Duodenal mucosa (tissue), 2 donors: Measurements from ENCODE around the gene CTAG2.
"Not testable (repeated sequence)": the region's sequence is repeated elsewhere in the genome, so short reads cannot be mapped to it uniquely, and the experiment has no call there.

Experiments used
- H3K27ac ChIP-seq: one replicate; pipeline ENCODE4 v1.7.0; 2013; ENCODE audit warnings: low read depth, low read length
- H3K27me3 ChIP-seq, 2 donors: one replicate each; pipeline ENCODE4 v1.7.0; 2013; ENCODE audit warnings: low read length in 2 of 2, control low read depth in 1 of 2; ENCODE audit not compliant: insufficient read depth in 2 of 2, control insufficient read depth in 1 of 2
- H3K36me3 ChIP-seq, 2 donors: one replicate each; pipeline ENCODE4 v1.7.0; 2013; ENCODE audit warnings: low read length in 2 of 2, control low read depth in 1 of 2; ENCODE audit not compliant: insufficient read depth in 2 of 2, control insufficient read depth in 1 of 2
- H3K4me1 ChIP-seq, 2 donors: one replicate each; pipeline ENCODE4 v1.7.0; 2013; ENCODE audit warnings: low read length in 2 of 2, control low read depth in 1 of 2; ENCODE audit not compliant: insufficient read depth in 2 of 2, control insufficient read depth in 1 of 2
- H3K4me3 ChIP-seq, 2 donors: one replicate each; pipeline ENCODE4 v1.7.0; 2013; ENCODE audit warnings: low read length in 2 of 2, low read depth in 1 of 2
- H3K9ac ChIP-seq, 2 donors: one replicate each; pipeline ENCODE4 v1.7.0; 2013; ENCODE audit warnings: low read length in 2 of 2, low read depth in 1 of 2
- H3K9me3 ChIP-seq, 2 donors: one replicate each; pipeline ENCODE4 v1.7.0; 2013; ENCODE audit warnings: low read length in 2 of 2, control low read depth in 1 of 2; ENCODE audit not compliant: control insufficient read depth in 1 of 2

The CTAG2 gene

GRCh38 chrX:154653413-154653812, at the start of gene CTAG2:
Gene CTAG2 (minus strand): TSS chrX:154653579. CDS start chrX:154653515, 64 bp downstream.
- not testable (repeated sequence) for H3K27ac ChIP-seq, H3K27me3 ChIP-seq, H3K9me3 ChIP-seq, H3K36me3 ChIP-seq, H3K4me1 ChIP-seq, H3K4me3 ChIP-seq, H3K9ac ChIP-seq

- Histone ChIP-seq H3K4me1 (no peaks in the 10 kb centered on the region), H3K27ac (no peak overlapping the region), H3K9me3 (no peaks in the 10 kb centered on the region), H3K27me3 (no peaks in the 10 kb centered on the region), H3K9ac (no peak overlapping the region), H3K36me3 (peaks cover 0 to 14% of the 10 kb centered on the region in 2 donors), H3K4me3 (no peak overlapping the region)
Measured at GRCh38 chrX:154698630-154699248, 45.4 kb upstream of the CTAG2 start.

GRCh38 chrX:154696676-154697045, 43.3 kb upstream of the CTAG2 start:
- H3K9me3 ChIP-seq = no peaks in the 10 kb centered on the region
- H3K9ac ChIP-seq = no peak overlapping the region
- no peaks in the 10 kb centered on the region for H3K27me3 ChIP-seq
- H3K4me3 ChIP-seq = no peak overlapping the region
- H3K4me1 ChIP-seq = no peaks in the 10 kb centered on the region
- H3K27ac ChIP-seq = no peak overlapping the region
- H3K36me3 ChIP-seq = peaks cover 0 to 14% of the 10 kb centered on the region in 2 donors

GRCh38 chrX:154695911-154696675, 42.7 kb upstream of the CTAG2 start:
- H3K36me3 ChIP-seq = peaks cover 0 to 14% of the 10 kb centered on the region in 2 donors

DNA sequence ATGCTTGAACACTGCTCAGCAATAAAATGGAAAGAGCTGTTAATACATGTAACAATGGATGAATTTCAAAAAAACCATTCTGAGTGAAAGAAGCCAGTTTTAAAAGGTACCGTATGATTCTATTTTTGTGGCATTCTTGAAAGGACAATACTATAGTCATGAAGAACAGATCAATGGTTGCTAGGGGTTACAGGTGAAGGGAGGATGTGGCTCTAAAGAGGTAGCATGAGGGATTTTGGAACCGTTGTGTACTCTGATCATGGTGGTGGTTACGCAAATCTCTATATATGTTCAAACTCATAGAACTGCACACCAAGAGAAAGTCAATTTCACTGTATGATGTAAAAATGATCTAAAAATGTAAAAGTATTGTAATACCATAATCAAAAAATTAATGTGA, 40.0 kb upstream of the CTAG2 start:
- no peaks in the 10 kb centered on the region for H3K4me1 ChIP-seq
- H3K36me3 ChIP-seq = peaks cover 0 to 7% of the 10 kb centered on the region in 2 donors
- H3K4me3 ChIP-seq = no peak overlapping the region
- H3K9me3 ChIP-seq = no peaks in the 10 kb centered on the region
- H3K27ac ChIP-seq = no peak overlapping the region
- no peaks in the 10 kb centered on the region for H3K27me3 ChIP-seq
- H3K9ac ChIP-seq = no peak overlapping the region

More at GRCh38 chrX:154695911-154696675, 42.7 kb upstream of the CTAG2 start:
- no peaks in the 10 kb centered on the region for H3K9me3 ChIP-seq
- H3K9ac ChIP-seq = no peak overlapping the region
- H3K27me3 ChIP-seq = no peaks in the 10 kb centered on the region
- H3K4me1 ChIP-seq = no peaks in the 10 kb centered on the region
- H3K27ac ChIP-seq = no peak overlapping the region
- H3K4me3 ChIP-seq = no peak overlapping the region

GRCh38 chrX:154690438-154690837, 37.1 kb upstream of the CTAG2 start:
- not testable (repeated sequence) for H3K9ac ChIP-seq

GRCh38 chrX:154672084-154672483, 18.7 kb upstream of the CTAG2 start:
- not testable (repeated sequence) for H3K4me3 ChIP-seq, H3K9me3 ChIP-seq, H3K27me3 ChIP-seq

More at GRCh38 chrX:154690438-154690837, 37.1 kb upstream of the CTAG2 start:
- not testable (repeated sequence) for H3K4me3 ChIP-seq, H3K27me3 ChIP-seq, H3K4me1 ChIP-seq, H3K9me3 ChIP-seq, H3K36me3 ChIP-seq, H3K27ac ChIP-seq

GRCh38 chrX:154670848-154671247, 17.5 kb upstream of the CTAG2 start:
- not testable (repeated sequence) for H3K9ac ChIP-seq, H3K4me1 ChIP-seq, H3K4me3 ChIP-seq, H3K27me3 ChIP-seq, H3K9me3 ChIP-seq, H3K36me3 ChIP-seq, H3K27ac ChIP-seq

More at GRCh38 chrX:154672084-154672483, 18.7 kb upstream of the CTAG2 start:
- H3K27ac ChIP-seq, H3K9ac ChIP-seq, H3K36me3 ChIP-seq, H3K4me1 ChIP-seq: not testable (repeated sequence)

DNA sequence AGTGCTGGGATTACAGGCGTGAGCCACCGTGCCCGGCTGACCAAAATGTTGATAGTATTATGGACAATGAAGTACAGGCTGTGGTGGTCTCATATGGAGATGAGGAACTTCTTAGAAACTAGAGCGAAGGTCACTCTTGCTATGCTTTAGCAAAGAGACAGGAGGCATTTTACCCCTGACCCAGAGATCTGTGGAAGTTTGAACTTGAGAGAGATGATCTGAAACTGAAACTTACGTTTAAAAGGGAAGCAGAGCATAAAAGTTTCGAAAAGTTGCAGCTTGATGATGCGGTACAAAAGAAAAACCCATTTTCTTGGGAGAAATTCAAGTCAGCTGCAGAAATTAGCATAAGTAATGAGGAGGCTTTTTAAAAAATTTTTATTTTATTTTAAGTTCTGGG, 8.5 kb upstream of the CTAG2 start:
- no peaks in the 10 kb centered on the region for H3K27me3 ChIP-seq
- H3K27ac ChIP-seq = no peak overlapping the region
- no peaks in the 10 kb centered on the region for H3K4me1 ChIP-seq
- H3K36me3 ChIP-seq = no peaks in the 10 kb centered on the region
- no peaks in the 10 kb centered on the region for H3K9me3 ChIP-seq
- no peak overlapping the region for H3K9ac ChIP-seq
- no peak overlapping the region for H3K4me3 ChIP-seq

DNA sequence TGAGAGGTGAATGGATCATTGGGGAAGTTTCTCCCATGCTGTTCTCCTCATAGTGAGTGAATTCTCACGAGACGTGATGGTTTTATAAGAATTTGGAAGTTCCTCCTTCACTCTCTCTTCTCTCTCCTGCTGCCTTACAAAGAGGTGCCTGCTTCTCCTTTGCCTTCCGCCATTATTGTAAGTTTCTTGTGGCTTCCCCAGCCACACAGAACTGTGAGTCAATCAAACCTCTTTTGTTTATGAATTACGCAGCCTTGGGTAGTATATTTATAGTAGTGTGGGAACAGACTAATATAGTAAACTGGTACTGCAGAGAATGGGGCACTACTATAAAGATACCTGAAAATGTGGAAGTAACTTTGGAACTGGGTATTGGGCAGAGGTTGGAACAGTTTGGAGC, 7.8 kb upstream of the CTAG2 start:
- Histone ChIP-seq H3K9me3 (no peaks in the 10 kb centered on the region), H3K27me3 (no peaks in the 10 kb centered on the region), H3K36me3 (no peaks in the 10 kb centered on the region), H3K4me1 (no peaks in the 10 kb centered on the region), H3K9ac (no peak overlapping the region), H3K4me3 (no peak overlapping the region), H3K27ac (no peak overlapping the region)
